ENCODE data around the gene F9. TPM values are rescaled to one million over a fixed set of nuclear protein-coding genes. Genes with fewer than 3 reads are reported as not detected.

F9 gene
- total RNA-seq, 4 donors from 2014 or later: not detected

- no peaks in the 10 kb centered on the region for H3K9me3 ChIP-seq
- no peak for DNase-seq
- H3K36me3 ChIP-seq: no peaks in the 10 kb centered on the region
- no peak overlapping the region for H3K27ac ChIP-seq
- H3K4me3 ChIP-seq: no peak overlapping the region
- H3K27me3 ChIP-seq: peaks cover 0 to 6% of the 10 kb centered on the region in 2 donors
- TF ChIP-seq CTCF (IDR thresholded peaks at IDR 0.05) (no peak), POLR2A (IDR thresholded peaks at IDR 0.05) (no peak)
- intact Hi-C loops (cut with DNase I; ENCODE audit: low total_unique reads): no loop called here
- H3K4me1 ChIP-seq: no peaks in the 10 kb centered on the region
These were observed 50.5 kb downstream of the F9 start for GRCh38 chrX:139581068-139581467.

GRCh38 chrX:139585613-139586012 is 55.1 kb downstream of the F9 start:
- H3K27ac ChIP-seq: no peak overlapping the region
- intact Hi-C loops (cut with DNase I; ENCODE audit: low total_unique reads): no loop called here
- TF ChIP-seq CTCF (IDR thresholded peaks at IDR 0.05) (no peak), POLR2A (IDR thresholded peaks at IDR 0.05) (no peak)

GRCh38 chrX:139596068-139596467 is 65.5 kb downstream of the F9 start:
- H3K27me3 ChIP-seq: no peaks in the 10 kb centered on the region
- no peak for DNase-seq
- no peaks in the 10 kb centered on the region for H3K36me3 ChIP-seq
- H3K4me1 ChIP-seq: no peaks in the 10 kb centered on the region
- H3K9me3 ChIP-seq: no peaks in the 10 kb centered on the region
- TF ChIP-seq CTCF (IDR thresholded peaks at IDR 0.05) (no peak), POLR2A (IDR thresholded peaks at IDR 0.05) (no peak)
- no peak overlapping the region for H3K27ac ChIP-seq
- intact Hi-C loops (cut with DNase I; ENCODE audit: low total_unique reads): no loop called here
- H3K4me3 ChIP-seq: no peak overlapping the region

More at GRCh38 chrX:139585613-139586012, 55.1 kb downstream of the F9 start:
- no peaks in the 10 kb centered on the region for H3K9me3 ChIP-seq
- peaks cover 0 to 6% of the 10 kb centered on the region in 2 donors for H3K27me3 ChIP-seq
- no peaks in the 10 kb centered on the region for H3K36me3 ChIP-seq
- DNase-seq: no peak
- H3K4me3 ChIP-seq: no peak overlapping the region
- H3K4me1 ChIP-seq: no peaks in the 10 kb centered on the region

- no peaks in the 10 kb centered on the region for H3K27me3 ChIP-seq
- intact Hi-C loops (cut with DNase I; ENCODE audit: low total_unique reads): no loop called here
- H3K4me1 ChIP-seq: no peaks in the 10 kb centered on the region
- no peak overlapping the region for H3K4me3 ChIP-seq
- DNase-seq: no peak
- TF ChIP-seq POLR2A (IDR thresholded peaks at IDR 0.05): no peak
- TF ChIP-seq CTCF (IDR thresholded peaks at IDR 0.05): no peak
- H3K27ac ChIP-seq: no peak overlapping the region
- no peaks in the 10 kb centered on the region for H3K9me3 ChIP-seq
- no peaks in the 10 kb centered on the region for H3K36me3 ChIP-seq
These were observed 69.6 kb downstream of the F9 start for GRCh38 chrX:139600105-139600504.

Other genes with a start within 250 kb of the F9 start
- gene MCF2, start 177.4 kb downstream of the F9 start, total RNA-seq: under 1 TPM in 1 of 4 donors, not detected in 3; 0.69 TPM

Data from uterus (tissue), 4 donors.